A549 (cell line): Measurements from ENCODE around the gene CDC26. TPM values are rescaled to one million over a fixed set of nuclear protein-coding genes. Genes with fewer than 3 reads are reported as not detected.

Experiments
- ATAC-seq, 2 experiments: fragments of 200-7000 bp in 1 of 2; fragments of >200 bp in 1 of 2; cut with Nextera tagmentation in 1 of 2; cut with Tn5 transposase in 1 of 2; 3 replicates each; pipeline versions ENCODE4 v1.8.0 to v1.9.1; 2018 to 2020; ENCODE audit warnings: mild to moderate bottlenecking in 1 of 2, moderate library complexity in 1 of 2
- CTCF ChIA-PET: fragments of 300-600 bp; sonication (Branson Sonifier 250); formaldehyde crosslinking; extraction: SDS; loops from one replicate; lab custom pipeline; 2021; ENCODE audit warnings: antibody characterized with exemption, inconsistent platforms; lab: Yijun Ruan, JAX
- POLR2A ChIA-PET: fragments of 350-600 bp; formaldehyde crosslinking; extraction: SDS; loops from one replicate; lab custom pipeline; 2021; ENCODE audit warnings: antibody characterized with exemption, inconsistent platforms; lab: Yijun Ruan, JAX
- DNase-seq, 2 experiments: peaks; one replicate each; pipeline versions ENCODE4 v3.0.0 to v3.0.0-alpha.2; 2011 to 2016; ENCODE audit warnings: low read depth in 1 of 2, low spot score in 1 of 2
- FAIRE-seq: peaks from 2 replicates; lab custom pipeline; 2011; peaks lifted over from hg19 to GRCh38; lab: Jason Lieb, UNC
- H3K27ac ChIP-seq, 2 experiments: fragments of >200 bp; sonication (Bioruptor Twin); formaldehyde crosslinking; 3 replicates each; pipeline ENCODE4 v1.5.1; 2016 to 2017
- H3K4me1 ChIP-seq: fragments of >200 bp; sonication (Bioruptor Twin); formaldehyde crosslinking; 3 replicates; pipeline ENCODE4 v1.6.1; 2016
- H3K4me2 ChIP-seq: fragments of >200 bp; sonication (Bioruptor Twin); formaldehyde crosslinking; 3 replicates; pipeline ENCODE4 v1.6.1; 2016
- H3K4me3 ChIP-seq: fragments of >200 bp; sonication (Bioruptor Twin); formaldehyde crosslinking; 3 replicates; pipeline ENCODE4 v1.5.1; 2016
- H3K9me3 ChIP-seq: fragments of >200 bp; sonication (Bioruptor Twin); formaldehyde crosslinking; 3 replicates; pipeline ENCODE4 v1.6.1; 2016
- BHLHE40 ChIP-seq: IDR thresholded peaks from 2 replicates; pipeline ENCODE4 v1.6.1; 2012; ENCODE audit warnings: low read depth, low read length, inconsistent platforms
- CBX2 ChIP-seq: fragments of 200-600 bp; sonication (generic); IDR thresholded peaks from 2 replicates; pipeline ENCODE4 v1.6.1; 2016; ENCODE audit warnings: low read depth, mild to moderate bottlenecking, borderline replicate concordance
- CBX8 ChIP-seq: fragments of 200-600 bp; sonication (generic); IDR thresholded peaks from 2 replicates; pipeline ENCODE4 v1.6.1; 2016
- CHD2 ChIP-seq: fragments of 150-350 bp; IDR thresholded peaks from 2 replicates; pipeline ENCODE4 v1.6.1; 2014; ENCODE audit warnings: low read length; ENCODE audit not compliant: partially characterized antibody
- CHD4 ChIP-seq: fragments of 200-600 bp; sonication (generic); IDR thresholded peaks from 2 replicates; pipeline ENCODE4 v1.6.1; 2016; ENCODE audit warnings: antibody characterized with exemption, mild to moderate bottlenecking, borderline replicate concordance
- EHF ChIP-seq: fragments of 250-450 bp; sonication (Bioruptor Pico); IDR thresholded peaks from 2 replicates; pipeline ENCODE4 v1.5.0; 2020; ENCODE audit warnings: mild to moderate bottlenecking
- EP300 ChIP-seq, 2 experiments: fragments of >200 bp; sonication (Bioruptor Twin); formaldehyde crosslinking; IDR thresholded peaks; 2 replicates in 1 of 2; 3 replicates in 1 of 2; pipeline ENCODE4 v1.6.1; 2016 to 2017
- HDAC2 ChIP-seq: fragments of 200-600 bp; sonication (generic); IDR thresholded peaks from 2 replicates; pipeline ENCODE4 v1.6.1; 2016
- HEYL ChIP-seq: fragments of 250-450 bp; sonication (Bioruptor Pico); IDR thresholded peaks from 2 replicates; pipeline ENCODE4 v1.8.0; 2021; ENCODE audit warnings: mild to moderate bottlenecking, moderate library complexity
- HOXA7 ChIP-seq: fragments of 250-450 bp; sonication (Bioruptor Pico); IDR thresholded peaks from 2 replicates; pipeline ENCODE4 v1.5.0; 2020; ENCODE audit warnings: mild to moderate bottlenecking, moderate library complexity
- HOXB13 ChIP-seq: fragments of 250-450 bp; sonication (Bioruptor Pico); IDR thresholded peaks from 2 replicates; pipeline ENCODE4 v1.5.0; 2020; ENCODE audit warnings: low read depth, mild to moderate bottlenecking, moderate library complexity
- JUN ChIP-seq, 2 experiments: fragments of >200 bp; sonication (Bioruptor Twin); formaldehyde crosslinking; IDR thresholded peaks; 2 replicates in 1 of 2; 3 replicates in 1 of 2; pipeline ENCODE4 v1.6.1; 2016 to 2017
- JUNB ChIP-seq: fragments of >200 bp; sonication (Bioruptor Twin); formaldehyde crosslinking; IDR thresholded peaks from 2 replicates; pipeline ENCODE4 v1.6.1; 2016
- KDM1A ChIP-seq: fragments of 200-600 bp; sonication (generic); IDR thresholded peaks from 2 replicates; pipeline ENCODE4 v1.6.1; 2016; ENCODE audit warnings: low read depth, mild to moderate bottlenecking
- MAZ ChIP-seq: fragments of 150-350 bp; IDR thresholded peaks from 2 replicates; pipeline ENCODE4 v1.6.1; 2014; ENCODE audit warnings: antibody characterized with exemption, low read depth, low read length, borderline replicate concordance
- MYC ChIP-seq: IDR thresholded peaks from 2 replicates; pipeline ENCODE4 v1.6.1; 2012; ENCODE audit warnings: mild to moderate bottlenecking, inconsistent platforms, low read length, improper control_type of control experiment, borderline replicate concordance
- PBX3 ChIP-seq: IDR thresholded peaks from 2 replicates; pipeline ENCODE4 v1.6.1; 2012
- POLR2A ChIP-seq: IDR thresholded peaks from 2 replicates; pipeline ENCODE4 v1.6.1; 2012; ENCODE audit warnings: mild to moderate bottlenecking, low read length
- RARB ChIP-seq: fragments of 250-450 bp; sonication (Bioruptor Pico); IDR thresholded peaks from 2 replicates; pipeline ENCODE4 v1.8.0; 2021; ENCODE audit warnings: mild to moderate bottlenecking, moderate library complexity
- RFX5 ChIP-seq: fragments of 450-650 bp; IDR thresholded peaks from 2 replicates; pipeline ENCODE4 v1.7.1; 2014; ENCODE audit warnings: antibody characterized with exemption, mild to moderate bottlenecking, moderate library complexity
- RNF2 ChIP-seq: fragments of 200-600 bp; sonication (generic); IDR thresholded peaks from 2 replicates; pipeline ENCODE4 v1.6.1; 2016; ENCODE audit warnings: low read depth, mild to moderate bottlenecking, antibody characterized with exemption, moderate library complexity, borderline replicate concordance
- SMC3 ChIP-seq: fragments of >200 bp; sonication (Bioruptor Twin); formaldehyde crosslinking; IDR thresholded peaks from 3 replicates; pipeline ENCODE4 v1.6.1; 2018; ENCODE audit warnings: inconsistent platforms
- ZNF302 ChIP-seq: fragments of 250-450 bp; sonication (Bioruptor Pico); IDR thresholded peaks from 2 replicates; pipeline ENCODE4 v1.9.0; 2021; ENCODE audit warnings: inconsistent platforms, mild to moderate bottlenecking, moderate library complexity
- ZSCAN20 ChIP-seq: fragments of 250-450 bp; sonication (Bioruptor Pico); IDR thresholded peaks from 2 replicates; pipeline ENCODE4 v1.8.0; 2022; ENCODE audit warnings: mild to moderate bottlenecking, moderate library complexity
- WGBS: methylation state at CpG from one replicate; pipeline ENCODE4 v1.1.6; 2017; ENCODE audit errors: missing lambda C conversion rate; 5-methylcytosine and 5-hydroxymethylcytosine counted together
- polyA plus RNA-seq, 4 experiments: library from polyadenylated mRNA; depleted of rRNA in 3 of 4; stranded (reverse); fragments of >200 nt; fragmentation: RNase III in 1 of 4; extraction: RNeasy Plus Mini Kit Qiagen cat#74134 plus additional on column Dnase treatment in 1 of 4; gene quantifications; 2 replicates in 3 of 4; 3 replicates in 1 of 4; pipeline ENCODE4 v1.2.3, GENCODE V29; 2011 to 2017
- TF ChIP-seq, protein P1 (sequence below): fragments of >200 bp; sonication (Bioruptor Twin); formaldehyde crosslinking; IDR thresholded peaks from 2 replicates; pipeline ENCODE4 v1.6.1; 2016
- TF ChIP-seq, protein P2 (sequence below): fragments of 250-450 bp; sonication (Bioruptor Pico); IDR thresholded peaks from 2 replicates; pipeline ENCODE4 v1.5.0; 2020; ENCODE audit warnings: low read depth, mild to moderate bottlenecking, moderate library complexity

The CDC26 gene
- polyA plus RNA-seq, 2 of the 4 experiments (the other 2 are of a cell fraction): 69.0 to 80.7 TPM

GRCh38 chr9:113307396-113307975 lies 32.1 kb upstream of the CDC26 start:
- FAIRE-seq: no peak
- no peak for ATAC-seq
- Histone ChIP-seq H3K4me1 (no peaks in the 10 kb centered on the region), H3K4me2 (no peak overlapping the region), H3K27ac (no peak overlapping the region), H3K9me3 (no peaks in the 10 kb centered on the region), H3K4me3 (no peak overlapping the region)
- TF ChIP-seq KDM1A (no peak), RFX5 (no peak), ZSCAN20 (CRISPR knock-in tag) (no peak), SMC3 (no peak), JUNB (no peak), CBX8 (no peak), JUN (IDR thresholded peaks at IDR 0.05) (no peak), CBX2 (no peak)
- TF ChIP-seq, protein P1, sequence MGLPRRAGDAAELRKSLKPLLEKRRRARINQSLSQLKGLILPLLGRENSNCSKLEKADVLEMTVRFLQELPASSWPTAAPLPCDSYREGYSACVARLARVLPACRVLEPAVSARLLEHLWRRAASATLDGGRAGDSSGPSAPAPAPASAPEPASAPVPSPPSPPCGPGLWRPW: no peak
- ChIA-PET POLR2A (no interaction called here), CTCF (interaction anchor here (1.0 to 6.7 kb wide), 7 partner anchors 12 to 351 kb away, joined by 3 to 52 read pairs (median 6); partner anchors contain the start of genes ALAD, CDC26 and WDR31)
- no peak for DNase-seq
- 60% methylated on average over 8 of the region's 8 CpGs for WGBS

DNA sequence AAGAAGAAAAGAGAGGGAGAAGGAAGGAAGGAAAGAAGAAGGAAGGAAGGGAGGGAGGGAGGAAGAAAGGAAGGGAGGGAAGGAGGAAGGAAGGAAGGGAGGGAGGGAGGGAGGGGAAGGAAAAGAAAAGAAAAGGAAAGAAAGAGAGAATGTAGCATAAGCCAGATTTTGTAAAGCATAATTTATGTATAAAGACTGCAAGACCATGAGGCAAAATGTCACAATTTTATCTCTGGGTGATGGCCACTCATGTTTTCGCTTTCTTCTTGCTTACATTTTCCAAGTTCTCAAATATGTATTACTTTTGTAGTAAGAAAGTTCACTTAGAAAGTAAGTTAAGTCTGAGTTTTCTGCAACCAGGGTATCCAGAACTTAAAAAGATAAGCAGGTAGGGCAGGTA lies 31.2 kb upstream of the CDC26 start:
- no peak overlapping the region for H3K4me2 ChIP-seq
- DNase-seq (no peak), ATAC-seq (no peak), FAIRE-seq (no peak)
- TF ChIP-seq JUNB (no peak), JUN (IDR thresholded peaks at IDR 0.05) (no peak), BHLHE40 (no peak), HOXA7 (CRISPR knock-in tag) (no peak), HEYL (CRISPR knock-in tag) (no peak), CHD4 (no peak), RNF2 (no peak), EP300 (IDR thresholded peaks at IDR 0.05) (no peak), ZNF302 (CRISPR knock-in tag) (no peak), PBX3 (no peak), MAZ (no peak), RARB (no peak), MYC (no peak)
- H3K9me3 ChIP-seq: no peaks in the 10 kb centered on the region
- H3K4me3 ChIP-seq: no peak overlapping the region
- no peak overlapping the region for H3K27ac ChIP-seq
- POLR2A ChIA-PET: no interaction called here
- CTCF ChIA-PET: no interaction called here
- no peaks in the 10 kb centered on the region for H3K4me1 ChIP-seq
- WGBS: 65% methylated on average over 1 of the region's 1 CpG

DNA sequence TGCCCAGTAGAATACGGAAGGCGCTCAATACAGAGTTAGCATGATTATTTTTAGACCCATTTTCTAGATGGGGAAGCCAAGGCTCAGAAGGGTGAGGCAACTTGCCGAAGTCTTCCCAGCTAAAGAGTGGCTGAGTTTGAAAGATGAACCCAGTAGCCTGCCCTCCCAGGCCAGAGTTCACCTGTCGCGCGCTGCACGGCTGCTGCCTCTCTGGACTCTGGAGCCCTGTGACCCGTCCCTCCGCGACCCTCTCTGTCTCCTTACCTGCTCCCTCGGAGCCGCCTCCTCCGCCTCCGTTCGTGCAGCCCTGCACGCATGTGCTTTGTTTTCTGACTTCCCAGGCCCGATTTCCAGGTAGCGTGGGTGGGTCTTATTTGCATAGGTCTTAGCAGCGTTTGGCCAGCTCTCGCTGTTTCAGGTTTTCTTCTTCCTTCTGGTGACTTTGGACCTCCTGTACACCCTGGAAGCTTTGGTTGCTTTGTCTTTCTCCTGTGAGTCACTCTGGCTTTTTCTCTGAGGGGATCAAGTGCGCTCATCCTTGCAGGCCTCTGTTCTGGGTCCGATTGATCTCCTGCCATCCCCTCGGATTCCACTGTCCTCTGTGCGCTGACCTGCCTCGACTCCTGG lies 27.5 kb upstream of the CDC26 start, which contains the start of gene RNF183:
Gene RNF183, minus strand, starts transcription at position 585 of the 627 bp plus-strand sequence. CDS start 5,192 bp downstream, outside the sequence.
- Histone ChIP-seq H3K4me1 (no peaks in the 10 kb centered on the region), H3K4me3 (no peak within 1 kb of the TSS), H3K4me2 (no peak within 1 kb of the TSS), H3K9me3 (no peaks in the 10 kb centered on the region), H3K27ac (no peak within 1 kb of the TSS)
- 82% methylated on average over 25 of the region's 25 CpGs for WGBS
- DNase-seq (no peak), ATAC-seq (no peak), FAIRE-seq (no peak)
- TF ChIP-seq ZSCAN20 (CRISPR knock-in tag): no peak
- TF ChIP-seq, protein P2, sequence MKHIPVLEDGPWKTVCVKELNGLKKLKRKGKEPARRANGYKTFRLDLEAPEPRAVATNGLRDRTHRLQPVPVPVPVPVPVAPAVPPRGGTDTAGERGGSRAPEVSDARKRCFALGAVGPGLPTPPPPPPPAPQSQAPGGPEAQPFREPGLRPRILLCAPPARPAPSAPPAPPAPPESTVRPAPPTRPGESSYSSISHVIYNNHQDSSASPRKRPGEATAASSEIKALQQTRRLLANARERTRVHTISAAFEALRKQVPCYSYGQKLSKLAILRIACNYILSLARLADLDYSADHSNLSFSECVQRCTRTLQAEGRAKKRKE (CRISPR knock-in tag): no peak
- TF ChIP-seq HOXB13: no peak
- no peak for TF ChIP-seq MAZ
- no peak for TF ChIP-seq MYC
- no peak for TF ChIP-seq CHD2
- TF ChIP-seq CBX2: no peak
- no peak for TF ChIP-seq HDAC2
- TF ChIP-seq POLR2A: no peak
- no peak for TF ChIP-seq JUNB
- TF ChIP-seq EHF (CRISPR knock-in tag): no peak
- no peak for TF ChIP-seq PBX3
- ChIA-PET POLR2A (no interaction called here), CTCF (interaction anchor here (0.8 kb wide), 1 partner anchor 143 kb away, joined by 4 read pairs; no protein-coding TSS in a partner anchor)
